HL-60/S4 treated with phorbol 12-myristate 13-acetate at 8.2 ng/mL for 4 days and 3 days (cell line): ENCODE measurements around the gene GHR.

ENCODE experiments used
- in situ Hi-C: fragments of 300-500 bp; cut with MboI; formaldehyde crosslinking; loops from 2 replicates; pipeline ENCODE4 v1.15.0; 2022; ENCODE audit warnings: low sequenced_read_pairs

GHR gene

DNA sequence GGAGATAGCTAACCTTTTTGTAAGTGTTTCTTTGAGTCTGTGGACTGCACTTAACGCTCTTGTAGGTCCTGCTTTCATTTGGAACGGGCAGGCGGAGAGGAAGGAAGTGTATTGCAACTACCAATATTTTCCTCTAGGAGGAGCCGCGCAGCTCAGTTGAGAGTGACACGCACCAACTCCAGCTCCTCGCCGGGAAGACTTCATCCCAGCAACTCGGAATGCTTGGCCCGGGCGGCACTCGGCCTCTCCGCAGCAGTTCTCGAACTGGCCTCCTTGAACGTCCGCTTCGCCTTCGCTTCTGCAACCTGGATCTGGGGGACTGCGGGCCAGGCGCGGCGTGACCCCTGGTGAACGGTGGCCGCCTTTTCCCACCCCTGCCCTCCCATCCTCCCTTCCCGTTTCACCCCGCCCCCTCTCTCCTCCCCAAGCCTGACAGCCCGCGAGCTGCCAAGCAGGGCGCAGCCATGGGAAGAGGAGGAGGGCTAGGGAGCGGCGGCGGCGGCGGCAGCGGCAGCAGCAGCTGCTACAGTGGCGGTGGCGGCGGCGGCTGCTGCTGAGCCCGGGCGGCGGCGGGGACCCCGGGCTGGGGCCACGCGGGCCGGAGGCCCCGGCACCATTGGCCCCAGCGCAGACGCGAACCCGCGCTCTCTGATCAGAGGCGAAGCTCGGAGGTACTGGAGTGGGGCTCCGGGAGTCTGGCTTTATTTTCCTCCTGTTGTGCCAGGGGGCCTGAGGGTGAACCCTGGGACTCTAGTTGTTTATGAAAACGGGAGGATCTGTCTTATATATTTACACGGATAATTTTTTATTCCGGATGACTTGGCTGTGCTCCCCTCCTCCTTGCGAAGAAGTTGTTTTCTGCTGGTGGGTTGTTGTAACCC, at the start of gene GHR:
GHR (plus strand) TSS at position 155 of the 881 bp plus-strand sequence. CDS start 142,436 bp downstream, outside the sequence.
- in situ Hi-C loops: no loop called here

DNA sequence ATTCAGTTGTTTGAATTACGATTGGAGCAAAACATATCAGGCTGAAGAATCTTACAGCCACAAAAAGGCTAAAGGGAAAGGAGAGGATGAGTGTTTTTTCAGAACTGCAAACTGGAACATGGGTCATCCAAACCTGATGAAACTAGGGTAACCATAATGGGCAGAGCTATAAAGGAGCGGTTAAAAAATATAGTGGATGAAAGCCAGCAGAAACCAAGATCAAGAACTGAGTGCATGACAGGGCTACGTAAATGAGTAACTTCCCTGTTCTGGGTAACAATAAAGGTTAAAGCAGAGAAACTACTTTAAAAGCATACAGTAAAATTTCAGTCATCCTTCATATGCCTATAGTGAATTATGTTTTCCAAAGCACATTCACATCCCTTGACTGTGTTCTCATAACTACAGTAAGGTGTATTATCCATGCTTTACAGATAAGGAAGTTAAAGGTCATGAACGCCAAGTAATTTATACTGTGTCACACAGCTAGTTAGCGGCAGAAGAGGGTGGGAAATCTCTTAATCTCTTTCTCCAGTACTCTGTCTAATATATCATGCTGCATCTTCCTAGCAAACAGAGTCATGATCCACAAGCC, 48.5 kb upstream of the GHR start:
- in situ Hi-C loops: no loop called here

DNA sequence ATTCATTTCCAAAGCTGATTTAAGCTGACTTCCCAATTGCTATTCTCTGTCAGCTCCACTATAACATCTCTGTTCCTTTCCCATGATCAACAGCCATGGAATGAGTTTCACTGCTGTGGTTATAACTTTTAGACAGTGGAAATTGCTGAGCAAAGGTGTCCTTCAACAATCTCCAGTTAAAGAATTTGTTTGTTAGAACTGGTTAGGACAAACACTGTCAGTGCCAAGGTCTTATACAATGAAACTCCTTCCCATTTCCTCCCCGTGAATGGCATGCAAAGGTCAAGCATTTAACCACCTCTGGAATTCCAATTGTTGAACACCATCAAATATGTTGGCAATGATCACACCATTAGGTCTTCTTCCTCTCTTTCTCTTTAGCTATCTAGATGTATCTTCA, 45.7 kb upstream of the GHR start:
- in situ Hi-C loops: no loop called here

DNA sequence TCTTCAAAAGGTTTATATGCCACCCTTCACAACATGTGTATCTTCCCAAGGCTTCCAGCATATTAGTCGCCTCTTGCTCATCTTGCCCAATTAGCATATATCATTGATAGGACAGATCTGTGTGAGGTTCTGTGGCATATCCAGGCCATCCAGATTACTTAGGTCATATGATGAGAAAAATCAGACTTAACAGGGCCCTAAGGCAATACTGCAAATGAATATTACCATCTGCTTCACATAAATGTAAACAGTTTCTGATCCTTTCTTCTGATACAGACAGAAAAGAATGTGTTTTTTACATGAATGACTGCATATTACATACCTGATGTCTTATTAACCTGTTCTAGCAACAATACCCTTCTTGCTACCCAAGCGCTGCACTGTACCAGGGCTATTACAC, 41.3 kb upstream of the GHR start:
- in situ Hi-C loops: no loop called here

DNA sequence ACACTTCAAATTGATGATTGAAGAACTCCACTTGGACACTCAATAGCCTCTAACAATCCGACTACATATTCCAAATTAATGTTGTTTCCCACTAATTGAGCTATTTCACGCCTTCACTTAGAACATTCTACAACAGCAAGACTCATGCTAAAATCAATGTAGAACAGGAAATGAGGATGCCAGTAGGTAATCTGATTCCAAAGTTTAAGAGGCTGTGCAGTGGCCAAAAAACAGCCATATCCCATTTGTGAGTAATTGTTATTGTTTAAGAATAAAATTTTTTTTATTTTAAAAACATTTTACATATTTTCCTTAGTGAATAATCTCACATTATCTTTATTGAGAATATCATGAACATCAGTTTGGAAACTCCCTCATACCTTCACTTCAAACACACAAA, 35.7 kb upstream of the GHR start:
- in situ Hi-C loops: no loop called here

DNA sequence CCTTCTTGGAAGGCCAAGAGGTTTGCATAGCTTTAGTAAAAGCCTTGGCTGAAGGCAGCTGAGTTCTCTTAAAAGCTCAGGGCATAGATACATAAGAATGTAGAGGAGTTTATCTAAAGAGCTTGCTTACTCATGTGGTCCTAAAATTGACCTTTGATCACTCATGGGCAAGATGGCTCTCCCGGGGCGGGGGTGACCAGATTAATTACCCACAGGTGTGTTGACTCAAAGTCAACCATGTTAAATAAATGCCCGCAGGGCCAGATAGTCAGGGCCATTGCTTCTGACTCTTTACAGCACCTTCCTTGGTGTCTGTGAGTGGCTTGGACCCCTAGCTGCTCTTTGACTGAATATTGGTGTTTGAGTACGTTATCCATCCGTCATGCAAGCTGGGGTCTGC, 33.1 kb upstream of the GHR start:
- in situ Hi-C loops: no loop called here

DNA sequence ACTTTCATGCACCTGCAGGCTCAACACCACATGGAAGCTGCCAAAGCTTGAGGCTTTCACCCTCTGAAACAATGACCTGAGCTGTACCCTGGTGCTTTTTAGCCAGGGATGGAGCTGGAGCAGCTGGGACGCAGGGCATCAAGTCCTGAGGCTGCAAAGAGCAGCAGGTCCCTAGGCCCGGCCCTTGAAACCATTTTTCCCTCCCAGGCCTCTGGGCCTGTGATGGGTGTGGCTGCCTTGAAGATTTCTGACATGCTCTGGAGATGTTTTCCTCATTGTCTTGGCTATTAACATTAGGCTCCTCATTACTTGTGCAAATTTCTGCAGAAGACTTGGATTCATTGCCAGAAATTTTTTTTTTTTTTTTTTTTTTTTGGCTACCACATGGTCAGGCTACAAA, 30.3 kb upstream of the GHR start:
- in situ Hi-C loops: no loop called here

DNA sequence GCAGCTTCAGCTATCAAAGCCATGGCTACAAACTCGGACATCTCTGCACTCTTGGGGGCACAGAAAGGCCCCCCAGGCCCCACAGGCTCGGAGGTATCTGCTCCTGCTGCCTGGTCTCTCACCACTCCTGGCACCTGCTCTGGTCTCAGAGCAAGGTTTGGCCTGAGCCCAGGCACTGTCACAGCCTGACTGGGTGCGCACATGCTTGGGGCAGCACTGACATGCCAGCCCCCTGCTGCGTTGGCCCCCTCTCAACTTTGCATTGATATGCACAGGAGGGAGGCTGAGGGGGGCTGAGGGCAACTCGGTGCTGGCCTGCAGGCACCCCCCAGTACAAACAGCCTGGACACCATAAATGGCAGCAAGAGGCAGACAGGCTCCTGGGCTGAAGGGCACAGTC, 27.1 kb upstream of the GHR start:
- in situ Hi-C loops: no loop called here

DNA sequence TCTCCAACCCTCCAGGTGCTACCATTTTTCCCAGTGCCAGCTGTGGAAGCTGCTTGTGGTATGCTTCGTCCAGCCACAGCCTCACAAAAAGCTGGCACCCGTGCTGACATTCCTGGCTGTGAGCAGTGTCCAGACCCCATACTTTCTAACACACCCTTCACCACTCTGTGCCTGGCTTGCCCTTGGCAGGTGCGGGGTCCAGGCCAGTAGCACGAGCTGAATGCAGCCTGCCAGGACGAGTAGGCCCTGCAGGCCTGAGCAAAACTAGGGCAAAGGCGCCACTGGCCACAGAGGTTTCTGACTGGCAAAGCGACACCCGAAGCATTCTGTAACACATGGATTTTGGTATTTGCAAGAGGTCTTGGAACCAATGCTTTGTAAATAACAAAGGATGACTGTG, 26.0 kb upstream of the GHR start:
- in situ Hi-C loops: no loop called here

DNA sequence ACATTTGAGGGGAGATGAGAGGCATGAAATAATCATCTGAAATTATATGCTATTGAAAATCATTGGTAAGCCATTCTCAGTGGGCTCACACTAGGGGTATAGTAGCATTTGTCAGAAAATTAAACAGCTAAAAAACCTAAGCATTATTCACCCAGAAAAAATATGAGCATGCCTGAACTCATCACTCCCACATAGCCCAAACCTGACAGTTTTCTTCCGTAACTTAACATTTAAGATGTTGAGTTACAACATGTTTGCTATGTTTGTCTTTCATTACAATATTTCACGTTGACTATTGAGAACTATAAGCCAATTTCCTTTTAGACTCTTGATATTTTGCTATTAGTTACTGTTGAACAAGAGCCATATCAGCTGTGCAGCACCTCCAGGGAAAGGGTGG, 23.5 kb upstream of the GHR start:
- in situ Hi-C loops: no loop called here

DNA sequence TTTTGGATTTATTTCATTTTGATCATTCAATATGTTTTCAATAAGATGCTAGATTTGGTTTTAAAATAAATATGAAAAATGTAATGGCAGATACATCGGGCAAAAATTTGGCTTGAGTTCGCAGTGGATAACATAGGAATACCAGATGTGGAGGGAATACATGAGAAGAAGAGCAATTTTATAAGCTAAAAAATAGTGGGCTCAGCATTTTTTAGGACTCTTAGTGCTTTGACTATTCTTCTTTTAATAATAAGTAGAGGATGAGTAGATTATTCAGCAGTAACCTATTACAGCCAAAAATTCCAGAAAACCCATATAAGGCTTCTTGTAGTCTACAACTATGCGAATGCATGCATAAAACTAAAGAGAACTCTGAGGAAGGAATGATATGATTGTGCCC, 22.8 kb upstream of the GHR start:
- in situ Hi-C loops: no loop called here

DNA sequence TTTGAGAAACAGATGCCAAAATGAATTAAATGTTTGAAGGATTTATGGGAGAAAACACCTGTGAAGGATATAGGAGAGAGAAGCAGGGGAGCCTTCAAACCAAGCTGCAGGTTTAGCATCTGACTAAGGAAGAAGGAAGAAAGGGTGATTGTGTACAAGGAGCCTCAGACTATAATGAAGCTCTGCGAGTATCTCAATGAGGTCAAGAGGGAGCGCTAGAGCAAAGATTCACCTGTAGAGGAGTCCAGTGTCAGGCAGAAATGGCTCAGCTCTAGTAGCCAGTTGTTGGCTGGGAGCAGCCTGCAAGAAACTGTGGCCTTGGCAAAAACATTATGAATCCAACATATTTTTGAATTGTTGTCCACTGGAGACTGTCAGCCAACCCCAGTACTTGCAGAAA, 20.0 kb upstream of the GHR start:
- in situ Hi-C loops: no loop called here

DNA sequence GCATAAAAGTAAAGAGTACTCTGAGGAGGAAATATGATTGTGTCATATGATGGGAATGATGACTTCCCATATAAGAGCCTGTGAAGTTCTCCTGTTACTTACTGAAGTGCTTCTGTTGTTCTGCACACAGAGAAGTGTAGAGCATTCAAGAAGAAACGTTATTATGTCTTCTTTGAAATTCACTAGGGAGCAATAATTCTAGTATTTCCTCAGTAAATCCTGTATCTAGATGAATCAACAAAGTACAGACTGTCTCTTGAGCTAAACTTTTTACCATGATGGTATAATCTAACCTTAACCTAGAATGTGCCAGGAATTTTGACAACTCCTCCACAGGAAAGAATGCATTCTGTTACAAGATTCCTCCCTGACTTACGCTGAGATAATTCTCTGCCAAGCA, 18.9 kb upstream of the GHR start:
- in situ Hi-C loops: no loop called here

DNA sequence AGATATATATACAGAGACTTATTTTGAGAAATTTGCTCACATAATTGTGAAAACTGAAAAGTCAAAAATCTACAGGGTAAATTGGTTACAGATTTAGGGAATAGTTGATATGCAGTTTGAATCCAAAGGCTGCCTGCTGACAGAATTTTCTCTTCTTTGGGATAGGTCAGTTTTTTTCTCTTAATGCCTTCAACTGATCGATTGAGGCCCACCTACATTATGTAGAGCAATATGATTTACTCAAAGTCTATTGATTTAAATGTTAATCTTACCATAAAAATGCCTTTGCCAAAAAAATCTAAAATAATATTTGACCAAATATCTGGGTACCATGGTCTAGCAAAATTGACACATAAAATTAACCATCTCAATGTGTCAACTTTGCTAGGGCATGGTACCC, 3.9 kb upstream of the GHR start:
- in situ Hi-C loops: no loop called here

DNA sequence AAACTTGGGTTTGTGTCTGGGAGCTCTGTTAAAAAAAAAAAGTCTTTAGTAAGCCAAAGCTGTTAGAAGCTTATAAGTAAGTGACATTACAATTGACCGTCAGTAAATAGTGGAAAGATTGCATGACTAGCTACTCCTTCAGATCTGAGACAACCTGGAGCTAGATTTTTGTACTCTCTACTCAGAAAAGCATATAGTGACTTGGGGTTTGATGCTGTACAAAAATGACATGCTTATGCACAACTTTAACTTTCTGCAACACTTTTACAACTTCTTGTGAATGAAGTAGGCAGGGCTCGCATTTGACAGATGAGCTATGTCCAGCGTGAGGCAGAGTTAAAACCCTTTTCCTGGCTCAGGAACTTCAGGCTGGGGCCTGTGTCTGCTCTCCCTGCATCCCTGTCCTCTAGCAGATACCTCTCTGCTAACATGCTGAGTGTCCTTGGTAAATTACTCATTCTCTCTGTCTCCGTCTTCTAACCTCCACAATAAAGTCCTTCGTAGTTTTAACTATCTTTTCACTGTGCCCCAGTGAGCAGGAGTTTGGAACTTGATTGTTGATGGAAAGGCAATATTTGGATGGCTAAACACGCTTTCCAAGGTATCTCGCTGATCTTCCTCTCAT, 471 bp upstream of the GHR start:
- in situ Hi-C loops: no loop called here

DNA sequence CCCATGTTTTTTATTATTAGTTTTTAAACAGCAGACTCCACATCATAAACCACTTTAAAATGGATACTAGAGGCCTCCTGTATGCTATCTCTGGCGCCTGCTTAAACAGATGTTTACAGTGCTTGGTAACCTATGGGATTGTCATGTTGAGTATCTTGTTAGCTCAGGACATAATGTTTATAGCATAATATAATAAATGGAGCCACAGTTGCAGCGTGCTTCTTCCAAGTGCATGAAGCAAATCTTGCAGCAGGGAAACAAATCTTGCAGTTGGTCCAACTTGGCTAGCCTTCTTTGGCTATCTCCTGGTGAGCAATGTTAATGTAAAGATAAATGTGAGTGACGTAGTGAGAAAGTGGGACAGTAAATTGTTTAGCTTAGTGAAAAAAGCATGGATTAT, 2.8 kb downstream of the GHR start:
- in situ Hi-C loops: no loop called here

DNA sequence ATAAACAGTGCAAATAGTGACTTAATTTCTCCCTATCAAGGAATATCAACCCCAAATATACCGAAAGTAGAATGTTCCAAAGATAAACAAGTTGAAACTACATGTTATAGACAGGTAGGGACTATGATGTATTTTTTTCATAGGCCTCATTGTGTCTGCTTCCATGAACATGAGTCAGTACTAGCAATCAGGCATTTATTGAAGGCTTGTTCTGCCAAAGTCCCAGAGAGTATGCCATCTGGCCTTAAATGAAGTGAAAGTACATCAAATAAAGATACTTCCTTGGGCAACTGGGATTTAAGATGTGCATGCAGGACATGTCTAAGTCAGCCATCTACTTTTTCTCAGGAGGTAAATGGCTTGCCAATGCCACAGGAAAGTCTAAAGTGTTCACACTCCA, 6.5 kb downstream of the GHR start:
- in situ Hi-C loops: no loop called here

DNA sequence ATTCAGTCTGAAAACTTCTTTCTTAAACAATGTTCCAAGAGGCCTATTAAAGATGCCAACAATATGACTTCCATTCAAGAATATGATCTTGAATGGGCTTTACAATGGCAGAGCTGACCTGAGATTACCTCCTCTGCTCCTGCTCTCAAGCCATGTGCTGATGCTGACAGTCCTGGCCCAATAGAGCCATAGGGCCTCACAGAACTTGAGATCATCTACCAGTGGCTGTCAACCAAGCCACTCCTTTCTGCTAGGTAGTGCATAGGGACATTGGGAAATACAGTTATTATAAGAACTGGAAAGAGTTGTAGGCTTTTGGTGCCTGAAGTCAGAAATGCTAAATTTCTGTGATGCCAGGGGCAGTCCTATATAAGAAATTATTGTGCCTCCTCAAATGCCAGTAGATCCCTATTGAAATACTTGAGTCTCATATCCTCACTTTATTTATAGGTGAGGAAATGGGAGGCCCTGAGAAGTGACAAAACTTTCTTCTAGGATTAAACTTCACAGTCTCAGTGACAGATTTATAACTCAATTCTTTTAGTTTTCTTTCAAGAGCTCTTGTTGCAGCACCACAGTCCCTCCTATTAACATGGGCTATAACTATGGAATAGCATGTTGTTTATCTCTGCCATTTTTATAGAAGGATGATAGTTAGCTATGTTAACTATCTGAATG, 10.9 kb downstream of the GHR start:
- in situ Hi-C loops: no loop called here

DNA sequence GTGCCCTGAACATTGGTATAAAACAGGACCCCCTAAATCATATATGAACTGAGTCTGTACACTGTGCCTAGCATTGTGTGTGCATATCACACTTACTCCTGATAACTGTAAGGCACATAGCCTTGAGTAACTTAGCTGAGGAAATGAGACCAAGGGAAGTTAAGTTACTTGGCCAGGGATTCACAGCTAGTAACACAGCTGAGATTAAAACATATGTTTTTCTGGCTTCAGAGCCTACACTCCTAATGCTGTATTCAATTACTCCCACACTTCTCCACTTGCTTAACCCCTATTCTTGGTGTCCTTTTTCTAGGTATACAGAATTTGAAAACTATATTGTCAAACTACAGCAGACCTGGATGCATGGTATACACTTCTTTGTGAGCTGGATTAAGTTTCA, 12.8 kb downstream of the GHR start:
- in situ Hi-C loops: no loop called here

DNA sequence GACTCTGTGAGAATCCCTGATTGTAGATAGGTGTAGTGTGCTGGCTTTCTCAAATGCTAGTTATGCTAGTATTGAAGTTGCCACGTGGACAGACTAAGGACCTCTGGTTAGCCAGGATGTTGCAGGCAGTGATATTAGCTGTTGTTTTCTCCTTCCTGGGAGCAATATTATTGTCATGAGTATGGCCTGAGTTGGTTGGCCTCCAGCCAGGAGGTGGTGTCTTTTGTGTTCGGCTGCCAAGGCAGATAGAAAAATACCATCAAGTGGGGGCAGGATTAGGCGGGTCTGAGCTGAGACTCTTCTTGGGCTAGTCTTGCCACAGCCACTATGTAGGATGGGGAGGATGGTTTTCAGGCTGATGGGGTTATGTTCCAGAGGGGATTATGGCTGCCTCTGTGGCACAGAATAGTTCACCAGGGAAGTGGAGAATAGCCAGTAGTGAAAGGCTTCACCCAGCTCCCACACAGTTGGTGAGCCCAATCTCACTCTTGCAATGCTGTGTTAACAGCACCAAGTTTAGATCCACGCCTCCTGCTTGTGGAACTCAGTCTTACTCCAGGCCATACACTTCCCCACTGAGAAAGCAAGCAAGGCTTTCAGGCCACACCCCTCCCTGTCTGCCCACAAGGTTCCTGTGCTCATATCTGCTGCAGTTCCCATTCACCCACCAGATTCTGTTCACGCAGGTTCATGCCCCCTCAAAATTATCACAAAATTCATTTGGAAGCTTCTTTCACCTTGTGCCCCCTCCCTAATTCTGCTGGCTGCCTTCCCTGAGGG, 31.2 kb downstream of the GHR start:
- in situ Hi-C loops: no loop called here

DNA sequence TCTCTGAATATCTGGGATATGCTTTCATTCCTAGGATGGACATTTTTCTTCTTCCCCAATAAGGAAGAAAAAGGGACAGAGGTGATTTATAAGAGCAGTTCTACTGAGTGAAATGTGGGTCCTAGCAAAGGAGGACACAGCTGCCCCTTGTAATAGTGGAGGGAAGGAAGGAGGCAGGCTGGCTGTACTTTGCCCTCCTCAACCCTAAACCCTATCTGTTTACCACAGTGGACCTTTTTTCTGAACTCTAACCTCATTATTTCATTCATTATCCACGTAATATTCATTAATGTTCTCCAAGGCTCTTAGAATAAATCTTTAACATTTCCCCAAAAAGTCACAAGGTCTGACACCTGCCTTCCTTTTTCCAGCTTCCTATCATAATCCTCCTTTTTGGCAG, 37.8 kb downstream of the GHR start:
- in situ Hi-C loops: no loop called here
